HG02763 (cell line): ENCODE measurements around the gene FEZ2.

Experiments used
- ATAC-seq: cut with Tn5 transposase; IDR thresholded peaks from one replicate; pipeline ENCODE4 v1.9.1; 2021; ENCODE audit warnings: mild to moderate bottlenecking, moderate library complexity; ENCODE audit not compliant: unreplicated experiment

Gene FEZ2

DNA sequence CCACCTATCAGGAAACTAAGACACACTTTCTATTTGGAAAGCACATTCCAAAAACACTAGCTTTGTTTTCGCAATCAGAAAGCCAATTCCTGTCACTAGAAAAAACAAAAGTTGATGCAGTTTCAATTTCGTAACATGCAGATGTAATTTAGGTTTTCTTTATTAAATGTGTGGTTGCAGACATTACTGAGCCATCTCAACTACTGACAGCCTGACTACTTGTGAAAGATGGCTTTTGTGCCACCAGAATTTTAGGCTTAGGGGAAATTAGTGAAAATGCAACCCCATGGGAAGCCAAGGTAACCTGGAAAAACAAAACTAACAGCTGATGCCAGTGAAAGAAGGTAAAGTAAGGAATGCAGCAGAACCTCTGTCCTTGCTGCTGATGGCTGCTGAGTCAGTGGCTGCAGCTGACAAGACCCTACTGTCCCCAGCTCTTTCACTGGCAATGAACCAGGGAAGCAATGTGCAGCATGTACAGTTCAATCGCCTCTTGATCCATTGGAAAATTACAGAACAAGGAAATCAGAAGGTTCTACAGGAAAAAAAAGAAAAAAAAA, 34.9 kb downstream of the FEZ2 start:
- no peak for ATAC-seq

DNA sequence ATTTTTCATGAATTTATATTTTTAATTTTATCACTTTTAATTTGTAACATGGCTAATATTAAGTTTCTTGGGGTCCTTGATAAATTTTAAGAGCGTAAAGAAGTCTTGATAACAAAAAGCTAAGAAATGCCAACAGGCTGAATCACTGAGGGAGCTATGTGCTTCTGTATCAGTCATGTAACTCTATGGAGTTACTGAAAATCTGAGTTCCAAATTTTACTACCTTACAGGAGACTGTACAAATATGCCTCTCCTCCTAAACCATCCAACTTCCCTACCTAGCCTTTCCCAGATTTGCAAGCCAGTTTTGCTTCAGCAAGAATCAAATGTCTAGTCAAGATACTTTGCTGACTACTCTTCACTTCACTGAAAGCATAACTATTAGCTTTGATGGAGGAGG, 35.7 kb downstream of the FEZ2 start:
- no peak for ATAC-seq

DNA sequence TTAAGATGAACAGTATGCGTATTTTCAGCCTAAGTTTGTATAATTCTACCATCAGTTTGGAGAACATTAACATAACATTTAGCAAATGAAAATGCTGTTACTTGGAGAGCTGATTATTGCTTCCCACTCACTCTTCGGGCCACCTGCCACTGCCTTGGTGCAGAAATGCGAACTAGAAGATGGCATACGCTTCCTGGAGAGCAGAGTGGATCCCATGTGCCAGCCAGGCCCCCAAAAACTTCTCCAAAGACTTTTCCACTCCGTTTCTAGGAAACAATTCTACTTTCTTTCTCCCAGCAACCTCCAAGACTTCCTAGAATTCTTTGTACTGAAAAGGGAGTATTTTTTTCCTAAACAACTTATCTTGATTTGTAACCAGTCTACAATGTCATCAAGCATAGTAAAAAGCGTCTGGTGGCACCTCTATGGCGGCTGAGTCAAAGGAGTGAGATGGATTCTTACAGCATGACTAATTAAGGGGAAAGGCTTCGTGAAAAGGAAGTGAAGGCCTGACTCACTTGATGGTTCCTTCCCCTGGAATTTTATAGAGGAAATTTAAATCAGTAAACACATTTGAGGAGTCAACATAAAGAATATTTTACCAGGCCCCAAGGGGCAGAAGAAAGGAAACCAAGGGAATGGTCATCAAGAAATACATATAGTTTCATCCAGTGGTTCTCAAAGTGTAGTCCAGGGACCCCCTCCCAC, 36.6 kb downstream of the FEZ2 start:
- no peak for ATAC-seq

DNA sequence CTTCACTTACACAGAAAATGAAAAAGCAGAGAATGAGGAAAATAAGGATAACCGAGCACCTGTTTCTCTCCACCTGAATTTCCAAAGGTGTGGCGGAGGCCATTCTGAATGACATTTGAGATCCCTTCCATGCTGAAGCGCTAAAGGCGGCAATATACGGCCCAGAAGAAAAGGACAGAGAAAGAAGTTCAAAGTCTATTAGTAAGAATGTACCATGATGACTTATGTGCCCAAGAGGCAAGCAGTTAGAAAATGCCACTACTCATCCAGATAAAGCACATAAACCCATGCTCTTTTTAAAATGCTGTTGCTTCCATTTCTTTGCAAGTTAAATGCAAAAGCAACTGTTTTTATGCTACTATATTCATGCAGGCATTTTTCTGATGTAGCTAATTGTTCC, 37.2 kb downstream of the FEZ2 start:
- no peak for ATAC-seq

DNA sequence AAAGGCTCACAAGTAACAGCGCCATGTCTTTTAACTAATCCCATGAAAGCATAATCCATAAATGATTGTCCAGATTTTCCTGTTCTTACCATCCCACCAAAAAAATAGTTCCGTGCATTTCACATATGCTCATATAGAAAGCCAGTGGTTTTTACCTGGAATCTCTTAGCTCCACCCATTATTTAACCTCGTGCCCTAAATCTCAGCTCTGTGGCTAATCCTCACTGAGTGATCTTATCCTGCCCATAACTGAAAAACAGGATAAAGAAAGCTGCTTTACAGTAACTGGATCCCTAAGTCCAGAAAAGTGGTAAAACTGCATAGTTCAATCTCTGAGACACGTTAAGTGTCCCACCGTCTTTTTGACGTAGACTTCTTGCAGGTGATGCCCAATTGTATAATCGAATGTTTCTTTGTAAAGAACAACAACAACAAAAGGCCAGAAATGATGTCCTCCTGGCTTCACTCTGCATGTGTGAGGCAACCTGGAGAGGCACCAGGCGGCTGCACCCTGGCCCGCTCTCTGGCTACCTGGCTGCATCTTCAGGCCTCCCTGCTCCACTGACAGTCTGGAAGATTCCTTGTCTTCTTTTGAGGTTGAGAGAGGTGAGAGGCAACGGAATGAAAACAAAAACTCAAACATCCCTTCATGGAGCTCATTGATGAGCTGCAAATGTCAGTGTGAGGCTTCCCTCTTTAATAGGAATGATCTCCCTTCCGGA, 38.6 kb downstream of the FEZ2 start:
- no peak for ATAC-seq

DNA sequence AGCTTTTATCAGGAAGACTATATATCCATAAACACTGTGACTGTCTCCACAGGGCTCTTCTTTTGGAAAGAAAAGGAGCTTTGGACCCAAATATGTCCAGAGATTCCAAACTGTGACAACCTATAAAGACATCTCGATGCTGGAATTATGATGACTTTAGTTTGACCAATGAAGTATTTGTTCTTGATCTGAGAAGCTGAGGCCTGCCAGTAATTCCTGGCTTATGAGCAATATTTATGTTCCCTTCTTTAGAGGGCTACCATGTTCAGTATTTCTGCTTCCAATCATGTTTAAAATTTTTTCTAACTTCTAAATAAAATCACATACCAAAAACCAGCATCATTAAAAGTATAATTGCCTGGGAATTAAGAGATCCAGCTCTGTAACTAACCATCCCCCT, 41.1 kb downstream of the FEZ2 start:
- no peak for ATAC-seq

DNA sequence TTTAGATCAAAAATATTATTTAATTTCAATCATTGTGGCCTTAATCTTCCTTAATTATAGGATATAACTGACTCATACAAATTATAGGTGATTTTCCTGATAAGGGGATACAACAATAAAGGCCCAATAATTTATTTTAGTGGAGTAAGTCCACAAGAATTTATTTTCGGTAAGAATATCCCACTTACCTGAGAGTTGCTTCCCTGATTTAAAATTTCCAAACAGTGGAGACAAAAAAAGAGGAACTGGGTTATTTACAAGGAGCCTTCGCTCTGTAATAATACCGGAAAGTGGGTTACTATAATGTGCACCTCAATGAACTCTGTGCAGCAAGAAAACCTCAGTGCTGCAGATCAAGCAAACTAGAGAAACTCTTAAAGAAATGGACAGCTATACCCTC, 42.2 kb downstream of the FEZ2 start:
- ATAC-seq = no peak

DNA sequence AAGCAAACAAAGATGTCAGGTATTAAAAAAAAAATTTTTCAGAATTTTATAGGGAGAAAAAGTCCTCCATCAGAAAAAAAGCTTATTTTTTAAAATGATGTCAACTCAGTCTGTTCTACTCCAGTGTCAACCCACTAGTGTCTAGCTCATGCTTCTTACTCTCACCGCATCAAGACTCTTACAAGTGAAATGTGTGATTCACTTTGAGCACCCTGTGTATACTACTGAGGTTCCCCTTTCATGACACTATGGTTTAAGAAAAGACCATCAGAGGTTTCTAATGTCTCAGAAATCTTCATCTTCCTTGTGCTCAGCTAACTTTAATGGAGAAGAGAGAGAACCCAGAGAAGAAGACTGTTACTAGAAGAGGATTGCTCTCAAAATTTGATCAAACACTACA, 43.4 kb downstream of the FEZ2 start:
- no peak for ATAC-seq

DNA sequence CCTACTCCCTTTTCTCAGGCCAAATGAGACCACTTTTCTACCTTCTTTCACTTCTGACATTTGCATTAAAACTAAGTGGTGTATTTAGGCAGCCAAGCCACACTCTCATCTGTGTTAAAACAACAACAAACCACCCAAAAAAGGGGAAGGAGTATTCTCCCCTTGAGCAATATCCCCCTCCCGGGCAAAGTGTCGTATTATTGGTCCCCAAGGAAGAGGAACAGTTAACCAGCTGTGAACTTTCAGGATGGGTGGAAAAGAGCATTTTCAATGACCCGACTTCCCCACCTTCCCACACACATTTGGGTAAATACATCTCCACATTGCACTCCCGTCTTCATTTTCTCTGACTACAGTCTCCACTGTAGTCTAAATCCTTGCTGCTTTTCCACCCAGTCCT, 44.3 kb downstream of the FEZ2 start:
- ATAC-seq = no peak

DNA sequence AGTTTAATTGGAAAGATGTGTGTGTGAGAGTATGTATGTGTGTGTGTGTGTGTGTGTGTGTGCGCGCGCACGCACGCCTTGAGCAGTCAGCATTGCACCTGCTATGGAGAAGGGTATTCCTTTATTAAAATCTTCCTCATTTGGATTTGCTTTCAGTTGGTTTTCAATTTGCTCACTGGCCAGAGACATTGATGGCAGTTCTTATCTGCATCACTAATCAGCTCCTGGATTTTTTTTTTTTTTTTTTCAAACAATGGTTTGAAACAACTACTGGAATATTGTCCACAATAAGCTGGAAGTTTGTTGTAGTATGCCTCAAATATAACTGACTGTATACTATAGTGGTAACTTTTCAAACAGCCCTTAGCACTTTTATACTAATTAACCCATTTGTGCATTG, 48.0 kb downstream of the FEZ2 start:
- ATAC-seq = no peak

DNA sequence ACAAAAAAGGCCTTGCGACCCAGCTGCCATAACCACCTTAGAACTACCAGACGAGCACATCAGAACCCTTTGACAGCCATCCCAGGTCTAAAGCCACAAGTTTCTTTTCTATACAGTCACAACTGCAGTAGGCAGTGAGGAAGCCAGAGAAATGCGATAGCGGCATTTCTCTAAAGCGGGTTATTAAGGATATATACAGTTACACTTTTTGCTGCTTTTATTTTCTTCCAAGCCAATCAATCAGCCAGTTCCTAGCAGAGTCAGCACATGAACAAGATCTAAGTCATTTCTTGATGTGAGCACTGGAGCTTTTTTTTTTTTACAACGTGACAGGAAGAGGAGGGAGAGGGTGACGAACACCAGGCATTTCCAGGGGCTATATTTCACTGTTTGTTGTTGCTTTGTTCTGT, 48.8 kb downstream of the FEZ2 start:
- no peak for ATAC-seq

DNA sequence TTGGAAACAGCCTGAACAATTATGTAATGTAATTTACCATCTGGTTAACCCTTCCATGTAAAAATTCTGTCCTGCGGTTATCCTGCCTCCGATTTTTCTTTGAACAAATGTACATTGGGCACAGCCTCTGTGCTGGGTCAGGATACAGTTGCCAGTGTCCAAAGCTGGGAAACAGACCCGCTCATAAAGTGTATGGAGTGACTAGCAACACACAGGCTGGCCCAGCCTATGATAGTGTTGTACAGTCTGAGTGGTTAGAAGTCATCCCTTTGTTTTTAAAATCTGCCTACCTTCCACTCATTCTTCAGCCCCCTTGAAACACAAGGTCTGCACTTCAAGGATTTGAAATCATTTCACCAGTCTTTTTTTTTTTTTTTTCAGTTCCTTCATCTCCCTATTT, 50.1 kb downstream of the FEZ2 start:
- ATAC-seq = no peak

DNA sequence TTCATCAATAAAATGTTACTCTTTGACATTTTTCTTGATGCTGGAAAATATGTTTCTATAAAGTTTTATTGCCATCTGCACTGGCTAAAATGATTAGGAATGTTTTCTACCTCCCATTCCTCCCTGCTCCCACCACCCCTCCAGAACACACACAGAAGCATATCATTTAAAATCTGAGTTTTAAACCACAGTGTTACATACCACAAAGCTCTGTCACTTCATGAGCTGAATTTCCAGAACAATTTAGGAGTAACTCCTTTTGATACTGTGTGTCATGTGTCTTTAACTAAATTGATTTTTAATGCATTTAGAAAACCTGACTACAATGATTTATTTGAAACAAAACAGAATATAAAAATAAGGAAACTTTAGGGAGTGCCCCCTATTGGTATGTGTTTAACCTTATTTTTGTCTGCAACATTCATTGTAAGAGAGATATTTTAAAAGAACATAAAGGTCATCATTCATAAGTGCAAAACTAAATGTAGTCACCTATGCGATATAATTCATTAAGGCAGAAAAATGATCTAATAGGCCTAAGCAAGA, 52.0 kb downstream of the FEZ2 start:
- ATAC-seq = no peak

DNA sequence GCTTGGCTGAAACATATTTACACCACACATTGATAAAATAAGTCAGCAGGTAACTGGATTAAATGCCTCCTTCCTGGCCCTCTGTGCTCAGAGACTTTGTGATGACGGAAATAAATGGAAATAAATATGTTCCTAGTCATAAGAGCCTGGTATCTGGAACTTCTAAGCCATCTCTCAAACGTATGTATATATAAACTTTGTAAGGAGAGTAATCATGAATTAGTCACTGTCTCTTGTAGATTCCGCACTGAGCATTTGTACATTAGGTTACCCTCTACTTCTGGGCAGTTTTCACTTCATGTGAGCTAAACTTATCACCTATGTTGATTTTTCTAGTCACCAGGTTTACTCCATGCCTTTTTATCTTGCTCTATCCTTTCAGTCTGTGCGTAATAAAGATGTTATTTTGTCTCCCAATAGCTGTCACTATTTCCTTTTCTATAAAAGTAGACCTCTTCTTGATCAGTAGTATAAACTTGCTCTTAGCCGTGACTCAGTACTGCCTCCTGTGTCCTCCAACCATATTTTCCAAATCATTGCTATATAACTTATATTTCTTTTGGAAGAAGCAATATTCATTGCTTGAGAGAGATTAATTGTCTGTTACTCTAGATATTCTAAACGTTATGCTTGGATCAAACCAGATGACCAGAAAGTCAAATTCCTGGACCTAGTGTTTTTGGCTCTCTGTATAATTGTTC, 53.2 kb downstream of the FEZ2 start:
- ATAC-seq = no peak

DNA sequence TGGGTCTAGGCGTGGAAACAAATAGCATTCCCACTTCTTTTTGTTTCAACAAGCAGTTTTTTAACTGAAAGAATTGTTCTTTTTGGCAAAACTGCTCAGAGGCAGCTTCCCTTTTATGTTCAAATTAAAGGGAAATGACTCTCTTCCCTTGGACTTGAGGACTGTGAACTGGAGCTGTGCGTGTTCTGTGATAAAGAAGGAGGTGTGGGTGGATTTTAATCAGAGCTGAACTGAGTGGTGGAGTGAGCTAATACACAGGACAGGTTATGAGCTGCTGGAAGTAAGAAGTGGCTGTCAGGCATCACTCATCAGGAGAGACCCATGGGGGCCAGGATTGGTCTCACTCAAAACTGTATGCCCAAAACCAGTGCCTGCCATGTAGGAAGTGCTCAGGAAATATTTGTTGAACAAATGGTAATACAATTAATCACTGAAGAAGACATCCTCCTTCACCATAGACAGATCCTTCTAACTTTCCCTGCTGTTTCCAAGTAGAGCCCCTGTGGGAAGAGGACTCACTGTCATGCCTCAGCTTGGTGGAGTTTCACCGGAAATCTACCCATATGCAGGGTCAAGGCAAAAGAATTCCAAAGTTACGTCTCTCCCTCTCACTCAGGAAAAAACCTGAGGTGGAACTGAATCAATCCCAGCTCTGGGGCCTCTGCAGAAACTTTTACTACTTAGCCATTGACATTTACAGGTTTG, 55.9 kb downstream of the FEZ2 start:
- no peak for ATAC-seq

DNA sequence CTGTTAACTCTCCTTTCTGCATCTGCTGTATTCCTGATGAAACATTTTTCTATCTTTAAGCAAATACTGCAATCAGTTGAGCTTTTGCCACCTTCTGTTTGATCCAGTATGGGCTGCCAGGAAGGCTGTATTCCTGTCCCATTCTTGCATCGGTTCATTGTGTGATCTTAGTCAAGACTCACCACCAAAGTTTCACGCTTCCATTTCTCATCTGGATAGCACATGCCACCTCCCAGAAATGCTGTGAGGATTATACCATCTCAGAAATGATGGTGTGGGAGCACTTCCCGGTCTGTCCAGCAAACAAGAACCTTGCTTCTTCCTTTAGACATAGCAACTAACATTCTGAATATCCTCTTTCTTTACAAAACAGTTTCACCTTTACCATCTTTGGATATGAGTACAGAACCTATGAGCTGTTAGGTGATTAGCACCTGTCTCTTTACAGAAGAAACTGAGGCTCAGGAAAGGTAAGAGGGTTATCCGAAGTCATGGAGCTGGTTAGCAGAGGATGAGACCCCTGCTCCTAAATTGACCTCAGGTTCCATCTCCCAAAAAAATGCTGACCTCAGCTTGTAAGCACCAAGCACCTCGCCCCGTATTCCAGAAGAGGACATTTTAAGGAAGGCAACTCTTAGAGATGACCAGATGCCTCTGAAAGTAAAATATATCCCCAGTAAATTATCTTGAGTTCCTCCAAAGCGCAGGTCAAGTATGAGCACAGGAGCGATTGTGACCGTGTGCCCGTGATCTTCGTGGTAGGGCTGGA, 56.8 kb downstream of the FEZ2 start:
- no peak for ATAC-seq

DNA sequence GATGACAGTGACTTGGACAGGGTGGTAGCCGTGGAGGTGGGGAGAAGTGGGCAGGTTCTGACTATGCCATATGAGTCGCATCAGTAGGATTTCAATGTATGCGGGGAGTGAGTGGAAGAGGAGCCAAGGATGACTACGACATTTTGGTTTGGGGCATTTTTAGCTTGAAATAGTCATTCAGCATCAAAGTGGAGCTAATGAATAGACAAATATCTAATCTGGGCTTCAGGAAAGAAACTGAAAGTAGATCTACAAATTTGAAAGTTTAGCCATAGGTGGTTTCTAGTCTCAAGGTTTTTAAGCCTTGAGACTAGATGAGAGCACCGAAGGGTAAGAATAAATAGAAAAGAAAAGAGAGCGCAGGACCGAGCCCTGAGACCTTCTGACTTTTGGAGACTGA, 58.3 kb downstream of the FEZ2 start:
- ATAC-seq = peak; percentile 65

DNA sequence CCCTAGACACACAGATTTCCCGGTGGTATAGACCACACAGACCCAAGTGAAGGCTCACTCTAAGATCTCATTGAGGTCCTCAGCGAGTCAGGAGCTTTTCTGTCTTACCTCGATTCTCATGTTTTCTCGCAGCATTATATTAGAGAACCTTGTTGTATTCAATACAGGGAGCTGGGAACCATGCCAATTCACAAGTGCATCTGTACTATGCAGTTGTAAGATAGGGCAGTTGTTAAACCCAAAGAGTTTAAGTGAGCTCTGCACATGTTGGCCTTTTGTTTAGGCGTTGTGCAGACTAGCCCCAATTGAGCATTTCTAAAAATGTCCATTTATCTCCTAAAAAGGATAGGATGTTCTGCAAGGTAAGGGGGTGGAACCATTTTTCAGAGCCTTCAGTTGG, 59.6 kb downstream of the FEZ2 start:
- no peak for ATAC-seq

DNA sequence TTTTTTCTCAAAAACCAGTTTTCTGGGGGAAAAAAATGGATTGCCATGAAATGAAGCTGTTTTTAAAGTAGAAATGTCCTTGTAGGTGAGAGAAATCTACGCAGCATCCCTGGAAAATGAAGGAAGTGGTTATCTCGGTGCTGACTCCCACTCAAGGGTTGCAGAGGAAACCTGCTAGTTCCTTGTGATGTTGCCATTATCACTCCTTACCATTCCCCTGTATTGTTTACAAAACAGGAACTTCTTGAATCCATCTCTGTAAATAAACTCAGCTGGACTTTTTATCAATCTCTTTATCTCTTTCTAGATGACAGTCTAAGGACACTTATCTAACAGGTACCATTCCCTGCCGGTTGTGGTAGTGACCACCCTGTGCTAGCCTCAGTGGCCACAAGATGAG, 61.2 kb downstream of the FEZ2 start:
- no peak for ATAC-seq

DNA sequence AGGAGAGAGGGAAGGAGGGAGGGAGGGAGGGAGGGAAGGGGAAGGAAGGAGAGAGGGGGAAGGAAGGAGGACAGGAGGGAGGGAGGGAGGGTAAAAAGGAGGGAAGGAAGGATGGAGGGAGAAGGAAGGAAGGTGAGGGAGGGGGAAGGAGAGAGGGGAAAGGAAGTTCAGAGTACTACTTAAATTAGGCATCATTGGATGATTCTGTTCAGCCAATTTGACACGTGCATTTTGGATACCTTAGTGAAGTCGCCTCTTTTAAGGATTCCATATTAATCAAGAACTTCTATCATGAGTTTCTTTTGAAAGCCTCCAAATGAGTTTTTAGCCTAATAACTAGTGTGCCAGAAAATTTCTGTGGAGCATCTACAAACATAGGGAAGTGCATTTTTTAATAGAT, 62.9 kb downstream of the FEZ2 start:
- ATAC-seq = no peak
